Stimulated activated CD8-positive, alpha-beta memory T cell treated with anti-CD3 and anti-CD28 coated beads, Interleukin-15, amount 100 ng/mL, for 4 hours (primary cell): Measurements from ENCODE around the gene CMPK1.

Experiments
- DNase-seq, 2 donors: peaks; one replicate each; pipeline ENCODE4 v3.0.0-alpha.2; 2020; ENCODE audit warnings: low read depth in 2 of 2

Gene CMPK1

GRCh38 chr1:47395433-47395832, 61.8 kb downstream of the CMPK1 start:
- no peak for DNase-seq

DNA sequence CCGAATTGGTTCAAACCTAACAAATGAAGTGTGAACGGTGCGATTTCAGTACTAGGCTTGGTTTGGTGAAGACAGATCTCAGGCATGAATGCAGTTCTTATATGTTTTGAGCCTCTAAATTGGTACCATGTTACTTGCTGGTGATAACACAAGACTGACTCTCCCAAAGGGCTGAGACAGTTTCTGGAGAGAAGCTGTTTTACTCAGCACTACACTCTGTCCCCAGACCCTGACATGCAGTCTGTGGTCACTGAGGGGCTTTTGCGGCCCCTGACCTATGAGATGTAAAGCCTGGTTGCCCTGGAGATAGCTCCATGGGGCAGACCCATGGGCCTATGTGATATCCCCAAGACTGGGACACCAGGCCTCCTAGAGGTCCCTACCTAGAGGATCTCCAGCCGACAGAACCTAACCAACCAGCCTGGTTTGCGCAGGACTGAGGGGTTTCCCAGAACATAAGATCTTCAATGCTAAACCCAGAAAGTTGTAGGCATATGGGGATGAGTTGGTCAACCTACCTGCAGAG, 63.1 kb downstream of the CMPK1 start:
- no peak for DNase-seq

- DNase-seq = no peak
Measured at GRCh38 chr1:47399138-47399845, 65.7 kb downstream of the CMPK1 start.

DNA sequence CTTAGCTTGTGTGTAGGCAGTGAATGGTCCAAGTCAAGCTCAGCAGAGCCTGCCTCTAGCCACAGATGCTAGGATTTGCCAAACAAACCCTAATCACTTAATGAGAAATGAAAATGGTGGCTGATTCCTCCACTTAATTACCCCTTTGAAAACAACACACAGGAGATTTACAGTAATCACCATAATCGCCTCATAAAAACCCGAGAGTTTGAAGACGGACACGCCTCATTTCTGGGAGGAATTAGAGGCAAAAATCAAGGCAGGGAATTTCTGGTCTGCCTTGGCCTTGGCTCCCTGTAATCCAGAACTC, 66.2 kb downstream of the CMPK1 start:
- DNase-seq = no peak

- DNase-seq = no peak
Measured at GRCh38 chr1:47401761-47402160, 68.2 kb downstream of the CMPK1 start.

- no peak for DNase-seq
Measured at GRCh38 chr1:47402591-47402990, 69.0 kb downstream of the CMPK1 start.

DNA sequence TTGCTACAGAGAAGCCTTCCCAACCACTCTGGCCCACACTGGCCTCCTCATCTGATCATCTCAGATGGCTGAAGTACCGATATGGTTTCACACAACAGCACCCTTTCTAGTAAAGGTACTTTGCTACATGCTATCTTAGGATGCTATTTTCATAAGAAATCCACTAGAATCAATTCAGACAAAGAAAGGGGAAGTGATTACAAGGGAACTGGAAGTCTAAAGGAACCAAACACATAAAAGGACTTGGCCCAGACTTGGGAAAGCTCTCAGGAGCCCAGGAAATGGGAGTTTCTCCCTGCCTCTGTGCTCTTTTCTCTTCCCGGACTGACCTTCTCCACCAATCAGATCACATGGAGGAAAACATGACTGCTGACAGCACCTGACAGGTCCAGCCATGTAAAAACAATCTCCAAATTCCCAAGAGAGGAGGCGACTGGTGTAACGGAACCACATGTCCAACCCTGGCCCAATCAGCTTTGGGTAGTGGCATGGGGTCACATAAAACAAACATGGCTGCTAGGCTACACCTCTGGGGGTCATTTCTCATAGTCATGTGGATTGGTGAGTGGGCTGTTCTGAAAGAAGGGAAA, 69.8 kb downstream of the CMPK1 start:
- DNase-seq = no peak

DNA sequence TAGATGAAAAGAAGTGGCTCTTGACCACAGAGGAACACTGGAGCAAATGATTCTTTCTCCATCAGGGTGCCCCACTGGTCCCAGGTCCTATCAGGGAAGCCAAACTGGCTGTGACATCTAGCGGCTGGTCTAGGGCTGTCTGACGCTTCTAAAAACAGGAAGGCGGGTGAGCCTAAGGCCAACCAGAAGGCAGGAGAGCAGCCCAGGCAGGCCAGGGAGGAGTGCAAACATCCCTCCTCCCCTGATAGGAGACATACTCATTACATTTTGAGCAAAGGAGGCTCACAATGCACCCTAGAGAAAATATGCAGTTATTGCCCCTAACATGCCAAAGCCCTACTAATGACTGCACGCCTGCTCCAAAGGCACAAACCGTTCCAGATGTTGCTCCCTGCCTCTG, 72.1 kb downstream of the CMPK1 start:
- no peak for DNase-seq

DNA sequence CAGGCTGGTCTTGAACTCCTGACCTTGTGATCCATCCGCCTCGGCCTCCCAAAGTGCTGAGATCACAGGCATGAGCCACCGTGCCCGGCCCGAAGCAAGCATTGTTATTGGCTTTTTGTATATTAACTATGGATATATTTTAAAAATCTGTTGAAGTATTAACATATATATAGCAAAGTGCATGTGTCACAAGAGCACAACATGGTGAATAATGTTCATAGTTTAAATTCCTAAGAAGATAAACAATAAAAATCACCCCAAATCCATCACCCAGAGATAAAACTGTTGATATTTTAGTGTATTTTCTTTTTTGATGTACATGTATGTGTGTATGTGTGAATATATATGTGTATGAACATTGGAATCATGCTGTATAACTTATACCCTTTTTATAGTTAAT, 73.4 kb downstream of the CMPK1 start:
- no peak for DNase-seq

DNA sequence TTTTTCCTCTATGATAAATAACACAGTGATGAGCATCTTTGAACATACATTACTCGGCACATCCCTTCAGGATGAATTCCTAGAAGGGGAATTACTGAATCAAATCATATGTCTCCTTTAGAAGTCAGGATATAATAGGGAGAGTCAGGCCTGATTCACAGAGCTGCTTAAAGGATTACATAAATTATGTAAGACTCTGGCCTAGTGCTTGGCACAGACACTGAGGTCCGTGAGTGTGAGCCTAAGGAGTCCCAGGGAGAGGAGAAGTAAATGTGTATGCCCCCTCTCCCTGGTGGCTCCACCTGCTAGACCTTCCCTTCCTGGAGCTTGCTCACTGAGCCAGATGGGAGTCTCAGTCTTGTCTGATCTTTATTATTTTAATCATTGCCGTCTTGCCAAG, 73.9 kb downstream of the CMPK1 start:
- no peak for DNase-seq

DNA sequence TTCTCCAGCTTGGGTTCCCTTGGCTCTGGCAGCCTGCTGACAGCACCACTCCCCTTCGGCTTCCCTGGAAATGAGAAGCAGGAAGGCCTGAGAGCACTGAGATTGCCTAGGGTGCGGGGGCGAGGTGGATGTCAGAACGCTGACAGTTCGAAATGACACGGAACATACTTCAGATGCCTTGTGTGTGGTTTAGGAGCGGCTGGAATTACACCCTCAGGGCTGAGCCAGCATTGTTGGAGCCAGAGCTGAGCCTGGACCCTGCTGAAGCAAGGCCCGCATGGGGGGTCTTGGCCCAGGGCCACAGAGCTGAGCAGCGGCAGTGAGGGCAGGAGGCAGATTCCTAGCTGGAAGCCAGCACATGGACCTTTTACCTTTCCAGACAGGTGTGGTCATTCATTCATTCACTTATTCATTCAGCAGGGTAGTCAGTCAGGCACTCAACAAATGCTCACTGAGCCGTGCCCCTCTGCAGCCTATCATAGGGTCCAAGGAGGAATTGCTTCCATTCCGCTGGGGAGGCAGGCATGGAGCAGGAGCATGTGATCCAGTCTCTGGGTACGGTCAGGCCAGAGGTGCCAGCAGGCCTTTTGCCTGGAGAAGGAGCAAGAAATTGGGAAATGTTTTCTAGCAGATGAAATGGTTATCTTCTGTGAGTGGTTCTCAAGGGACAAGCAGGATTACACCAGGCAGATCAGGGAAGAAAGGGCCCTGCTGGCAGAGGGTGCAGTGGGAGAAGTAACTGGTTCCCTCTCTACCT, 75.9 kb downstream of the CMPK1 start:
- DNase-seq = no peak

DNA sequence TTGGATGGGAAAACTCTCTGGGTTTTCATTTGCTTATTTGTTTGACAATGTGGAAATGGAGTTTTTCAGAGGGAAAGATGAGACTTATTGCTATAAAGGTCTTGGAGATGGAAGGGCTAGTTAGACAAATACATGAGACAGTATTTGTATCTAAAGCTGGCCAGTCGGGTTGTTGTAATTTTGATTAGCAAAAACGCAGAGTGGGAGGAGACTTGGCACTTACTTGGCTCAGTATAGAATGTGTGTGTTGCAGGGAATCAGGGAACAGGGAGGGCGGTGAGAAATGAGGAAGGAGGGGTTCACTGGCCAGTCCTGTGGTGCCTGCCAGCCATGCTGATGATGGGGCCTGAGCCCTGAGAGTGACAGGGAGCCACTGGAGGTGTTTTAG, 76.5 kb downstream of the CMPK1 start:
- no peak for DNase-seq

- DNase-seq = no peak
Measured at GRCh38 chr1:47411436-47411835, 77.8 kb downstream of the CMPK1 start.

DNA sequence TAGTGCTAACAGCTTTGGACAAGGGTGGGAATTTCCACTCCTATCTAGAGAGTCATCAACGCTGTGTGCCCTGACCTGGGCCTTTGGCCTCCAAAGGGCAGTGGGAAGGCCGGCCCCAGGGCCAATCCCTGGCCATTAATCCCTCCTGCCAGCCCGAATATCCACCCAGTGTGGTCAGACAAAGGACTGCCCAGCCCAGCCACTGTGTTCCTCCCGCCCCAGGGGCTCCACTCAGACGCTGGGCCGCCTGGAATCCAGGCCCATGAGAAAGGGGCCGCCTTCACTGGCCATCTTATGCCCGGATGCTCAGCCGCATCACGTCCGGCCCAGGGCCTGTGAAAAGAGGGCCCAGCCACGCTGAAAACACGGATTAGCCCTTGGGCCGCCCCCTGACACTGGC, 78.8 kb downstream of the CMPK1 start:
- no peak for DNase-seq

DNA sequence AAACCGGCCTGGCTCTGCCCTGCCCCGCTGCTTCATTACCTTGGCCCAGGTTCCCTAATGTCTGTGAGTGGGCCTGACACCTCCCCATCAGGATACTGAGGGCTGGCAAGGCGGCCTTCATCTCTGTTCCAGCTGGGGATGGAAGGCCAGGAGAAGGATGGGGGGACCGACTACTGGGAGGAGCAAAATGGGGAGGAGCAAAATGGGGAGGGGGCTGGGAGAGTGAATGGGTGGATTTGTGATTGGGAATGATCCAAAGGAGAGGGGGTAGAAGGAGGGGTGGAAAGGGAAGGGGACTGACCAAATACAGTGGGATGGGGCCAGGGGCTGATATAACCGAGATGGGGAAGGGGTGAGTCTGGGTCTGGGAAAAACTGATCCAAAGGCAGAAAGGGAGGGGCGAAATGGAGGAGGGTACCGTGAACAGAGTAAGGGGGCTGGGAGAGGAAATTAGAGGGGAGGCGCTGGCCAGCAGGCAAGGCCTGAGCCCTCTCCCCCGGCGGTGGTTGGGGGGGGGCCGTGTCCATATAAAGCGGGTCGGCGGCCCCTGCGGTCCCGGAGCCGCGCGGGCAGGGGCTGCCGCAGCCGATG, 82.2 kb downstream of the CMPK1 start, which contains the start of gene FOXE3:
FOXE3 (plus strand) TSS at position 558 of the 591 bp plus-strand sequence; CDS start at position 589, 31 bp downstream.
- DNase-seq = no peak

DNA sequence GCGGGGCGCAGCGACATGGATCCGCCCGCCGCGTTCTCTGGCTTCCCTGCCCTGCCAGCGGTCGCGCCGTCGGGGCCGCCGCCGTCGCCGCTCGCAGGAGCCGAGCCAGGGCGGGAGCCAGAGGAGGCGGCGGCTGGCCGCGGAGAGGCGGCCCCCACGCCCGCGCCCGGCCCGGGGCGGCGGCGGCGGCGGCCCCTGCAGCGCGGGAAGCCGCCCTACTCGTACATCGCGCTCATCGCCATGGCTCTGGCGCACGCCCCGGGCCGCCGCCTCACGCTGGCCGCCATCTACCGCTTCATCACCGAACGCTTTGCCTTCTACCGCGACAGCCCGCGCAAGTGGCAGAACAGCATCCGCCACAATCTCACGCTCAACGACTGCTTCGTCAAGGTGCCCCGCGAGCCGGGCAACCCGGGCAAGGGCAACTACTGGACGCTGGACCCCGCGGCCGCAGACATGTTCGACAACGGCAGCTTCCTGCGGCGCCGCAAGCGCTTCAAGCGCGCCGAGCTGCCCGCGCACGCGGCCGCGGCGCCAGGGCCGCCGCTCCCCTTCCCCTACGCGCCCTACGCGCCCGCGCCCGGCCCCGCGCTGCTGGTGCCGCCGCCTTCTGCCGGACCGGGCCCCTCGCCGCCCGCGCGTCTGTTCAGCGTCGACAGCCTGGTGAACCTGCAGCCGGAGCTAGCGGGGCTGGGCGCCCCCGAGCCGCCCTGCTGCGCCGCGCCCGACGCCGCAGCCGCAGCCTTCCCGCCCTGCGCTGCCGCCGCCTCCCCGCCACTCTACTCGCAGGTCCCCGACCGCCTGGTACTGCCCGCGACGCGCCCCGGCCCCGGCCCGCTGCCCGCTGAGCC, 83.0 kb downstream of the CMPK1 start:
- no peak for DNase-seq

- DNase-seq = no peak
Measured at GRCh38 chr1:47417170-47418044, 83.8 kb downstream of the CMPK1 start.

DNA sequence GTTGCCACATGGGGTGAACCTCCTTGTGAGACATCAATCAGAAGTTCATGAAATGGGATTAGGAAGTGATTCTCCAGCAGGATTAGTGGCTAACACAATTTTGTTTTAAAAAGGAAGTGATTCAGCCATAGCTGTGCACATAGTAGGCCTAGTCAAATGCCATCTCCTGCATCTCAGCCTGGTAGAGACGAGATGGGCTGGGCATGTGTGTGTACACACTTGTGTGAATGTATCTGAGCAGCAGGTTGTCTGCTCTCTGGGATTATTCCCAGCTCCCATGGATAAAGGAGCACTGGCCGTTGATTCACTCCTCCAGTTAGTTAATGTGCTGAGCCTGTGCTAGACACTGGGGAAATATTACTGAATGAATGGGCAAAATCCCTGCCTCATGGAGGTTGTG, 84.5 kb downstream of the CMPK1 start:
- DNase-seq = no peak

GRCh38 chr1:47418681-47419325, 85.2 kb downstream of the CMPK1 start:
- no peak for DNase-seq

DNA sequence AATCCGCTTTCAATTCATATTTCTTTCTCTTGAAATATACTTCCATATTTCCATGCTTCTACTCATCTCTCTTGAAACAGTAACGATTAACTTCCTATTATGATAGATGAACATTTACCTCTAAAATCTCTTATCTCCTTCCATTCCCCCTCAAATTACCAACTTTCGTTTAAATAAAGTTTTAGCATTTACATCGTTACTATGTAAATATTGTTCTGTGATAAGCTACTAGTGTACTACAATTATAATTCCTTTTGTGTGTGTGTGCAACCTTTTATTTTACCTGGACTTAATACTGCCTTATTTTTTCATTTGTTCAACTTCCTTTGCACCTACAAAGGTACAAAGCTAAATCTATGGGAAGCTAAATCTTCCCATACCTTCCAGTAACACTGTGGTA, 87.0 kb downstream of the CMPK1 start:
- no peak for DNase-seq
